ENCODE results near the gene CNTNAP2. TPM values are rescaled to one million over a fixed set of nuclear protein-coding genes. Genes with fewer than 3 reads are reported as not detected.

CNTNAP2 gene
- total and polyA plus RNA-seq, 2 of the 4 experiments (the other 2 are of a cell fraction), result not detected

- Histone ChIP-seq H3K4me1 (ENCODE audit: control insufficient read depth, insufficient read depth, low read length) (no peaks in the 10 kb centered on the region), H4K91ac (ENCODE audit: insufficient read depth, low read depth, low read length) (no peak overlapping the region), H3K79me1 (ENCODE audit: low read depth in 1 of 2, low read length in 2 of 2) (no peaks in the 10 kb centered on the region), H3K9me1 (ENCODE audit: insufficient read depth, low read length) (no peaks in the 10 kb centered on the region), H3K4ac (ENCODE audit: low read depth, low read length) (no peak overlapping the region), H3K36me3 (ENCODE audit: control insufficient read depth, insufficient read depth, low read length) (no peaks in the 10 kb centered on the region), H3K18ac (ENCODE audit: low read depth, low read length) (no peak overlapping the region), H3K14ac (replicated peaks; ENCODE audit: low read depth, low read length) (no peak overlapping the region), H4K8ac (ENCODE audit: low read depth in 2 of 2, low read length in 2 of 2) (no peak overlapping the region), H3K4me2 (ENCODE audit: low read depth, low read length) (no peak overlapping the region), H3K56ac (ENCODE audit: extremely low read depth, insufficient read depth, low read length) (no peak overlapping the region), H3K4me3 (ENCODE audit: insufficient read depth, low read depth, low read length) (no peak overlapping the region), H3K27ac (ENCODE audit: insufficient read depth, low read length) (no peak overlapping the region), H3K9ac (ENCODE audit: low read depth, low read length) (no peak overlapping the region), H4K20me1 (ENCODE audit: insufficient read depth, low read length) (no peaks in the 10 kb centered on the region), H3K23ac (ENCODE audit: low read depth, low read length) (no peak overlapping the region), H2BK5ac (ENCODE audit: low read depth, low read length, poor library complexity, severe bottlenecking) (no peak overlapping the region), H2AK9ac (replicated peaks; ENCODE audit: low read depth, low read length, poor library complexity) (no peak overlapping the region), H3K27me3 (ENCODE audit: control insufficient read depth, insufficient read depth, low read length) (no peaks in the 10 kb centered on the region), H2AK5ac (ENCODE audit: low read depth, low read length) (no peak overlapping the region), H2BK15ac (ENCODE audit: low read depth, low read length) (no peak overlapping the region), H2BK20ac (ENCODE audit: low read depth, low read length) (no peak overlapping the region), H3K9me3 (ENCODE audit: control insufficient read depth, insufficient read depth, low read length) (peaks cover 6% of the 10 kb centered on the region; the same call in 1 of the 2 replicates), H2AFZ (replicated peaks; ENCODE audit: low read length, poor library complexity) (no peak overlapping the region), H2BK120ac (ENCODE audit: low read depth, low read length) (no peak overlapping the region), H4K5ac (ENCODE audit: low read depth, low read length) (no peak overlapping the region)
- BruUV-seq (replicated peaks), result no TSS peak
- dilution Hi-C loops (cut with HindIII; ENCODE audit: low sequenced_read_pairs, unreplicated experiment), result no loop called here
- ATAC-seq (ENCODE audit: low read depth) (no peak), DNase-seq (no peak)
- in situ Hi-C loops (cut with MboI; ENCODE audit: low sequenced_read_pairs), result no loop called here
- CTCF ChIA-PET, result no interaction called here
- TF ChIP-seq USF2 (IDR thresholded peaks at IDR 0.05; ENCODE audit: low read depth, low read length) (no peak), POLR2A (IDR thresholded peaks at IDR 0.05; ENCODE audit: low read depth, low read length) (no peak), RAD21 (IDR thresholded peaks at IDR 0.05; ENCODE audit: low read length) (no peak), CHD1 (IDR thresholded peaks at IDR 0.05; ENCODE audit: low read depth, low read length) (no peak), MAZ (IDR thresholded peaks at IDR 0.05; ENCODE audit: borderline replicate concordance, low read depth, low read length) (no peak), ELK1 (IDR thresholded peaks at IDR 0.05; ENCODE audit: borderline replicate concordance, low read depth, low read length) (no peak)
- intact Hi-C loops (cut with micrococcal nuclease), result loop anchor here (5.0 kb wide), 1 partner anchor 1500 kb away; no protein-coding TSS in a partner anchor
- POLR2A ChIA-PET (ENCODE audit: unreplicated experiment), result no interaction called here
These were observed 625.3 kb downstream of the CNTNAP2 start for GRCh38 chr7:146741911-146742310.
